Stimulated activated naive CD8-positive, alpha-beta T cell treated with anti-CD3 and anti-CD28 coated beads, Interleukin-15, Interleukin-2, amounts not matched to agents 100 ng/mL and 50 ng/mL, for 24 hours (primary cell): ENCODE results near the gene SVBP.
"Not testable (repeated sequence)": the region's sequence is repeated elsewhere in the genome, so short reads cannot be mapped to it uniquely, and the experiment has no call there.

ENCODE experiments used
- H3K27ac Mint-ChIP-seq: one replicate; pipeline ENCODE4 v1.8.0; 2021; ENCODE audit warnings: mild to moderate bottlenecking, mixed read lengths
- H3K27me3 Mint-ChIP-seq: one replicate; pipeline ENCODE4 v1.8.0; 2021; ENCODE audit warnings: mixed read lengths
- H3K36me3 Mint-ChIP-seq: one replicate; pipeline ENCODE4 v1.8.0; 2021; ENCODE audit warnings: low read depth, mixed read lengths
- H3K4me1 Mint-ChIP-seq: one replicate; pipeline ENCODE4 v1.8.0; 2021; ENCODE audit warnings: low read depth, mixed read lengths
- H3K4me3 Mint-ChIP-seq: one replicate; pipeline ENCODE4 v1.8.0; 2021; ENCODE audit warnings: mild to moderate bottlenecking, mixed read lengths
- H3K9me3 Mint-ChIP-seq: one replicate; pipeline ENCODE4 v1.8.0; 2021; ENCODE audit warnings: mixed read lengths

Gene SVBP

DNA sequence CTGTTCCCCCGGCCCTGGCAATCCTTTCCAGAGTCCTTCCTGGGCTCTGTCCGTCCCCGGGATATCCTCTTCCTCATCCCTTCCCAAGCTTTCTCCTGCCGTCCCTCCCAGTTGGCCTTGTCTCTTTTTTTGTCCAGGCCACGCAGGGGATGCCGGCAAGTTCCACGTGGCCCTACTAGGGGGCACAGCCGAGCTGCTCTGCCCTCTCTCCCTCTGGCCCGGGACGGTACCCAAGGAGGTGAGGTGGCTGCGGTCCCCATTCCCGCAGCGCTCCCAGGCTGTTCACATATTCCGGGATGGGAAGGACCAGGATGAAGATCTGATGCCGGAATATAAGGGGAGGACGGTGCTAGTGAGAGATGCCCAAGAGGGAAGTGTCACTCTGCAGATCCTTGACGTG is 13.4 kb upstream of the SVBP start:
- no peak overlapping the region for H3K27ac Mint-ChIP-seq
- no peaks in the 10 kb centered on the region for H3K36me3 Mint-ChIP-seq
- H3K4me1 Mint-ChIP-seq, result no peaks in the 10 kb centered on the region
- H3K4me3 Mint-ChIP-seq, result no peak overlapping the region
- no peaks in the 10 kb centered on the region for H3K27me3 Mint-ChIP-seq
- H3K9me3 Mint-ChIP-seq, result no peaks in the 10 kb centered on the region

DNA sequence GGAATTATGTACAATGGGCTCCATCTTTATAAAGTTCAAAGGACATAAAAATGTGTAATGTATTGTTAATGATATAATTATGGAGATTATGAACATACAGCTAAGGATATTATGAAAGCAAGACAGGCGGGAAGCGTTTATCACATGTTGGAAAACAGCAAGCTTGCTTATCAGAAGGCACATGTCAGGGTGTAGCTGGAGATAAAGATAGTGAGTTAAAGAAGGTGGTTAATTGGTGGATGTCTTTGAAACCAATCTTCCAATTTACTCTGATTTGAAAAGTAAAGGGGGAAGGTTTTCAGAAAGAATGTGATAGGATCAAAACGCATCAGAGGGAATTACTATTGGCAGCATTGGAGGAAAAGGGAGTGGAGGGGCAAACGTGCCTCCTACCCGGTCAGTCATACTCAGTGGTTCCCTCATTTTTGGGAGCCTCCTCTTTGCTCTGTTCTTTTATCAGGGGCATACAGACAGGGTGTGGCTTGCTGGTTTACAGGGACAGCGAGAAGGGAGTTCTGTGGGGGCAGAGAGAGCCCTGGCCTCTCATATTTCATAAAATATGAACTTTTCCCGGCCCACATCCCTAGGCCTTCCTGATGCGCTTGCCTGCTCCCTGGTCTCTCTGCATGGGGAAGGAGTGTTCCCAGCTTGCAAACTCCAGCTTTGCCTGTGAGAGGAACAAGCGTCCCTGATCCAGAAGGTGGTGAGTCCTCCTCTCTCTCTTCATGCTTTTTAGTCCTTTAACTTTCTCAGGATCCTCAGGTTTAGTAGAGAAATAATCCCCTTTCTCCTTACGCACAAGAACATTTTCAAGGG is 8.0 kb upstream of the SVBP start:
- H3K27ac Mint-ChIP-seq, result no peak overlapping the region
- no peak overlapping the region for H3K4me3 Mint-ChIP-seq
- H3K4me1 Mint-ChIP-seq, result peaks cover 12% of the 10 kb centered on the region
- H3K27me3 Mint-ChIP-seq, result no peaks in the 10 kb centered on the region
- H3K9me3 Mint-ChIP-seq, result no peaks in the 10 kb centered on the region
- H3K36me3 Mint-ChIP-seq, result no peaks in the 10 kb centered on the region

DNA sequence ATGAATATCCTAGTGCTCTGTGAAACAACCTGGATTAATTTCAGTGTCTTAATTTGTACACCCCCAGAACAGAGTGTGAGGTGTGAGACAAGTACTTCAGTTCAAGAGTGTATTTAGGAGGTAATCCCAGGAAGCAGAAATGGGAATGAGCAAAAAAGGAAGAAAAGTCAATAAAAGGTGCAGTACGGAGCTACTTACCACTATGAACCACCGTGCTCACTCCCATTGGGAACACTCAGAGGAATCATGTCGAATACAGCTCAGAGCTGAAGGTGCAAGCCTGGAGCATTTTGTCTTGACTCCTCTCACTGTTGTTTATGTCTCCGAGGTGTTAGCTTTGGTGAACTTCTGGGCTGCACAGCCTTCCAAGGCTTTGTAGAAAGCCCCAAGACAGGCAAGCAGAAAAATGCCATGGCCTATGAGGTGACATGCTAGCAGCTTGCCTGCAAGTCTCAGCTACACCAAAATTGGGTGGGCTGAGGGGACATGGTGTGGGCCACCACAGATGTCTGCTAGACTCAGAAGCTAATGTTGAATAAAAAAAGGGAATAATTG is 7.4 kb upstream of the SVBP start:
- Mint-ChIP-seq H3K27ac (no peak overlapping the region), H3K27me3 (no peaks in the 10 kb centered on the region), H3K4me3 (no peak overlapping the region), H3K36me3 (no peaks in the 10 kb centered on the region), H3K4me1 (peaks cover 12% of the 10 kb centered on the region), H3K9me3 (no peaks in the 10 kb centered on the region)

DNA sequence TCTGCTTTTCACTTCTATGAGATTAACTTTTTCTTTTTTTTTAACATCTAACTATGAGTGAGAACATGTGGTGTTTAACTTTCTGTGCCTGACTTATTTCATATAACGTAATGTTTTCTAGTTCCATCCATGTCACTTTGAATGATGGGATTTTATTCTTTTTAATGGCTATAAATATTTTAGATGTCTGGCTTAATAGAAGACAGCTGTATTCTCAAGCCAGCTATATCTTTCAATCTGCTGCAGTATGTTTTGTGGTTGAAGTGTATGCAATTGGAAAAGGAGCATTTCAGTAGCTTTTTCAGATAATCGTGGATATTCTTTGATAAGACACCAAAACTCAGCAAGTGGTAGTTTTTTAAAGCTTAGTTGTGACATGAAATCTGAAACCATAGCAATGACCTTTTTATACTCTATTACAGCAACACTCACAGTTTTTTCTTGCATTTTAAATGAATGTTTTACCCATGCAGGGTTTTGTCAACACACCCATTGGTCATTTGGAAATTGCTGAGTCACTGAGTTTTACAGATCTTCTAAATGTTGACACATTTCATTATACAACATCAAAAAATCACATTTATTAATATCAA is 5.7 kb upstream of the SVBP start:
- Mint-ChIP-seq H3K36me3 (no peaks in the 10 kb centered on the region), H3K9me3 (no peaks in the 10 kb centered on the region), H3K4me1 (peaks cover 15% of the 10 kb centered on the region), H3K27me3 (no peaks in the 10 kb centered on the region), H3K4me3 (no peak overlapping the region), H3K27ac (peak overlapping the region; percentile 48)

DNA sequence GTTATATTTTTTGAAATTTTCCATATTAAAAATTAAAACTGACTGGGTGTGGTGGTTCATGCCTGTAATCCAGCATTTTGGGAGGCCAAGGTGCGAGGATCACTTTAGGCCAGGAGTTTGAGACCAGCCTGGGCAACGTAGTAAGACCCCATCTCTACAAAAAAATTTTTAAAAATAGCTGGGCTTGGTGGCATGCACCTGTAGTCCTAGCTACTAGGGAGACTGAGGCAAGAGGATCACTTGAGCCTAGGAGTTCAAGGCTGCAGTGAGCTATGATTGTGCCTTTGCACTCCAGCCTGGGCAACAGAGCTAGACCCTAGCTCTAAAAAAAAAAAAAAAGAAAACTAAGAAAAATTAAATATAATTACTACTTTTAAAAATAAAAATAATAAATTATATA is 4.5 kb upstream of the SVBP start:
- Mint-ChIP-seq H3K4me3 (no peak overlapping the region), H3K27ac (no peak overlapping the region), H3K36me3 (no peaks in the 10 kb centered on the region), H3K4me1 (peaks cover 22% of the 10 kb centered on the region), H3K9me3 (no peaks in the 10 kb centered on the region), H3K27me3 (no peaks in the 10 kb centered on the region)

DNA sequence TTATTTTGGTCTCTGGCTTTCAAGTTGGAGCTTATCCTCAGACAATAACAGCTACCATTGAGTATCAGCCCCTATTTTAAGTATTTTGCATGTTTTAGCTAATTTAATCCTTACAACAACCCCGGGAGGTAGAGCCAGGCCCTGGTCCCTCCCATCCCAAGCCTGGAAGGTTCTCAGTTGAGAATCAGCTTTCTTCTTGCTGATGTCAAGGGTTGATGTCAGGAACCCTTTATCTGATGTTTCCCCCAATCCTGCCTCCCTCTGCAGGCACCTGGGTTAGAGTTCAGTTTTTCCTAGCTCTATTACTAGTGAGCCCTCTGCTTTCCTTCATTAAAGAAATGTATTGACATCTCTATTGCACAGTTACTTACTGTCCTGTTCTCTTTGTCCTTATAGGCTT is 3.6 kb upstream of the SVBP start:
- no peaks in the 10 kb centered on the region for H3K9me3 Mint-ChIP-seq
- H3K4me3 Mint-ChIP-seq, result no peak overlapping the region
- peaks cover 30% of the 10 kb centered on the region for H3K4me1 Mint-ChIP-seq
- H3K27me3 Mint-ChIP-seq, result no peaks in the 10 kb centered on the region
- peaks cover 3% of the 10 kb centered on the region for H3K36me3 Mint-ChIP-seq
- no peak overlapping the region for H3K27ac Mint-ChIP-seq

DNA sequence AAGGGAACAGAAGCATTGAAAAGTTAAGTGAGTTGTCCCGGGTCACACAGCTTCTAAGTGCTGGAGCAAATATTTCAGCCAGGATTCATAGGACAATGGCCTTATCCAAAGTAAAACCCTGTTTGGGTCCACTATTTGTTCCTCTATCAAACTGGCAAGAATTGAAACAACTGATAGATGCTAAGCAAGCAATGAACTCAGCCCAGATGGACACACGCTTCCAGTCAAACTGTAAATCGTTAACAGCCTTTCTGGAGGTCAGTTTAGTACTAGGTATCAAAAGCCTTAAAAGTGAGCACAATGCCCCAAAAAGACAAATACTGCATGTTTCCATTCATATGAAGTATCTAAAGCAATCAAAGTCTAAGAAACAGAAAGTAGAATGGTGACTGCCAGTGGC is 779 bp upstream of the SVBP start:
- Mint-ChIP-seq H3K36me3 (peaks cover 9% of the 10 kb centered on the region), H3K4me3 (peak overlapping the region; percentile 81), H3K27me3 (no peaks in the 10 kb centered on the region), H3K27ac (no peak overlapping the region), H3K4me1 (peaks cover 25% of the 10 kb centered on the region), H3K9me3 (no peaks in the 10 kb centered on the region)

DNA sequence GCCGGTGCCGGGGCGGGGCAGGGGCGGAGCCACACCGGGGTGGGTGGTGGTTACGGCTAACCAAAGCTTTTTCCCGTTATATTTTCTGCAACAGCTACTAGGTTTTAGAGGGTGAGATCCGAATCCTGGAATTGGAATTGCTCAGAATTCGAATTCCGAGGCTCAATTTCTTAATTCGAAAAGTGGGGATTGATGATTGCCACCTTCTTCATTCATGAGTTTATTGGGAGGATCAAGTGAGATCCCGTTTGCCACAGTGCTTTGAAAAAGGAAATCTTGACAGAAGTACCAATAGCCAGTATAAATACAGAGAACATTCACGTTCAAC is 207 bp upstream of the SVBP start:
- Mint-ChIP-seq H3K9me3 (no peaks in the 10 kb centered on the region), H3K4me1 (peaks cover 21% of the 10 kb centered on the region), H3K4me3 (peak overlapping the region; percentile 81), H3K27ac (no peak overlapping the region), H3K36me3 (peaks cover 11% of the 10 kb centered on the region), H3K27me3 (no peaks in the 10 kb centered on the region)

DNA sequence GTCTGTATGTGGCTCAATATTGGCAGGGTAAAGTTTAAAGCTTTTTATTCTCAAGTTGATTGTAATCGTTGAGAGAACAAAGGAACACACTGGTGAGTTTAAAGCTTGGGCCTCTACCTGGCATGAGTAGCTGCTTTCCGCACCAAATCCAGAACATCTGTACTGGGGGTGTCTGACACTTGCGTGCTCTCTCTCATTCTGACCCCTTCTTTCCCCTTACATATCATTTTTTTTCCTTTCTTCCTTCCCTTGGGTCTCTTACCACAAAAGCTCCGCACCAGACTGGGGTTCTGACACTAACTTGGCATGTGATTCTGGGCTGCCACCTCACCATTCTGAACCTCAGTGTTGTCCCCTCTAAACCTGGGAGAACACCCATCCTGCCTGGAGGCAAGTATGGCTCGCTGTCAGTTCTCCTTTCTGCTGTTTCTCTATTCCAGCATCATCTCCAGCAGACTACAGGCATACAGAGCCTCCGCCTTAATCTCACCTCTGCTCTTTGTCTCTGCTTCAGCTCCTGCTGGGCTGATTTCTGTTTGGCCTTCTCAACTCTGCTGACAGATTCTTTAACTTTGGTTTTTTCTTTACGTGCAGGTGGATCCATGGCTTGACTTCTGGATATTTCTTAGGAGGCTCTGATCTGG is 1.1 kb downstream of the SVBP start:
- peaks cover 21% of the 10 kb centered on the region for H3K4me1 Mint-ChIP-seq
- peak overlapping the region; percentile 76 for H3K27ac Mint-ChIP-seq
- H3K4me3 Mint-ChIP-seq, result peak overlapping the region; percentile 81
- H3K9me3 Mint-ChIP-seq, result no peaks in the 10 kb centered on the region
- no peaks in the 10 kb centered on the region for H3K27me3 Mint-ChIP-seq
- peaks cover 11% of the 10 kb centered on the region for H3K36me3 Mint-ChIP-seq

DNA sequence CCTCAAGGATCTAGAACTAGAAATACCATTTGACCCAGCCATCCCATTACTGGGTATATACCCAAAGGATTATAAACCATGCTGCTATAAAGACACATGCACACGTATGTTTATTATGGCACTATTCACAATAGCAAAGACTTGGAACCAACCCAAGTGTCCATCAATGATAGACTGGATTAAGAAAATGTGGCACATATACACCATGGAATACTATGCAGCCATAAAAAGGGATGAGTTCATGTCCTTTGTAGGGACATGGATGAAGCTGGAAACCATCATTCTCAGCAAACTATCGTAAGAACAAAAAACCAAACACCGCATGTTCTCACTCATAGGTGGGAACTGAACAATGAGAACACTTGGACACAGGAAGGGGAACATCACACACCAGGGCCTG is 2.4 kb downstream of the SVBP start:
- not testable (repeated sequence) for H3K4me3 Mint-ChIP-seq, H3K27ac Mint-ChIP-seq, H3K9me3 Mint-ChIP-seq, H3K27me3 Mint-ChIP-seq
- Mint-ChIP-seq H3K4me1 (peaks cover 21% of the 10 kb centered on the region), H3K36me3 (peaks cover 11% of the 10 kb centered on the region)

DNA sequence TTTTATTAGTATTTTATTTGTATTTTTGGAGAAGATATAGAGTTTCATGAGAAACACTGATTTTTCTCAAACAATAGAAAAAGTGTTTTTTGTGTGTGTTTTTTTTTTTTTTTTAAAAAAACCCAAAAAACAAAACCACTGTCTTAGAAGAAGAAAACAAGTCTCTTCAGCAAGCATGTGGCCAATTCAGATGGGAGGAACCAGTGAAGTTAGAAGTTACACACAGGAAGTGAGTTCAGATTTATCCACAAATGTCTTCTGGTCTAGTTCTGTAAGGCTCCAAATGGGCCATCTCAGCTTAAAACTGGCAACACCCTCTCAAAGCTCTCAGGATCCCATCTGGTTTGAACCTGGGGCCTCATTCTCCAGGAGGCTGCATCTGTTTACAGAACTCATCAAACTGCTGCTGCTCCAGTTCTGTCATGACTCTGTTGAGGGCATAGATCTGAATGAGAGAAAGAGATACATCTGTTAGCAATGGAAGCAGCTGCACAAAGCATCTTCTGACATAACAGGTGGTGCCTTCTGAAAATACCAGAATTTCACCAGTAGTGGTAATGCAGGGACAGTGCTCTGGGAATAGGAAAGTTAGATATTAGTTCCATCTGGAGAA is 10.0 kb downstream of the SVBP start:
- Mint-ChIP-seq H3K27me3 (no peaks in the 10 kb centered on the region), H3K9me3 (no peaks in the 10 kb centered on the region), H3K27ac (no peak overlapping the region), H3K4me3 (no peak overlapping the region), H3K36me3 (peaks cover 7% of the 10 kb centered on the region), H3K4me1 (no peaks in the 10 kb centered on the region)

DNA sequence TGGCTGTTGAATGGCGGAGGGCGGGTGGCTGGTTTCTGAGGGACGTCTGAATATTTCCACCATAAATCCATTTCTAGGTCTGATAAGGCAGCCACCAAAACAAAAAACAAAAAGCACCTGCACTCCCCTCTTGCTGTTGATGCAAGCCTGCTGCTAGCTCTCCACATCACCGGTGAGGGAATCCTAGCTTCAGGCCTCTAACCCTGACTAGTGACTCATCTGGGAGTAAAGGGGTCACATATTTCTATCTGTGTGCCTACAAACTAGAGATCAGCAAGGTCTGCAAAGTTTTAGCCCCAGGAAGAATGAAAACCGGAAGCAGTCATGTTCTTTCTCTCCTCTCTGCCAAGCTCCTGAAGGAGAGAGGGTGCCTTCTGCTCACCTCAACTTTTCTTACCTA is 10.6 kb downstream of the SVBP start:
- no peak overlapping the region for H3K4me3 Mint-ChIP-seq
- no peaks in the 10 kb centered on the region for H3K4me1 Mint-ChIP-seq
- no peak overlapping the region for H3K27ac Mint-ChIP-seq
- peaks cover 7% of the 10 kb centered on the region for H3K36me3 Mint-ChIP-seq
- no peaks in the 10 kb centered on the region for H3K9me3 Mint-ChIP-seq
- no peaks in the 10 kb centered on the region for H3K27me3 Mint-ChIP-seq

DNA sequence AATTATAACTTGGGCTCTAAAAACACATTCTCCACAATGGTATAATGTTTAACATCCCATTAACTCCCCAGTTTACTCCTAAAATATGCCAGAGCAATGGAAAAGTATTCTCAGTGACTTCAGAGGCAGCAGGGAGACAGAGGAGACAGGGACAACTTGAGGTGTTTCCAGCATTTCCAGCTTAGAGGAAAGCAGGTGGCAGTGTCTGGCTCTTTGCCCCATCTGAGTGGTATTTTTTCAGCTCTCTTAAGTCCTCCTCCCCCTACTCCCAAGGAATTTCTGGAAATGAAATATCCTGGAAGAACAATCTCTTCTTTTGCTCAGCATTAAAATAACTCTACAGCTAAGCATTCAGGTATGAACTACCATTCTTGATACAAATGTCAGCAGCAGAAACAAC is 11.0 kb downstream of the SVBP start:
- no peaks in the 10 kb centered on the region for H3K9me3 Mint-ChIP-seq
- H3K4me1 Mint-ChIP-seq, result no peaks in the 10 kb centered on the region
- no peak overlapping the region for H3K4me3 Mint-ChIP-seq
- H3K27ac Mint-ChIP-seq, result no peak overlapping the region
- no peaks in the 10 kb centered on the region for H3K27me3 Mint-ChIP-seq
- H3K36me3 Mint-ChIP-seq, result peaks cover 7% of the 10 kb centered on the region

DNA sequence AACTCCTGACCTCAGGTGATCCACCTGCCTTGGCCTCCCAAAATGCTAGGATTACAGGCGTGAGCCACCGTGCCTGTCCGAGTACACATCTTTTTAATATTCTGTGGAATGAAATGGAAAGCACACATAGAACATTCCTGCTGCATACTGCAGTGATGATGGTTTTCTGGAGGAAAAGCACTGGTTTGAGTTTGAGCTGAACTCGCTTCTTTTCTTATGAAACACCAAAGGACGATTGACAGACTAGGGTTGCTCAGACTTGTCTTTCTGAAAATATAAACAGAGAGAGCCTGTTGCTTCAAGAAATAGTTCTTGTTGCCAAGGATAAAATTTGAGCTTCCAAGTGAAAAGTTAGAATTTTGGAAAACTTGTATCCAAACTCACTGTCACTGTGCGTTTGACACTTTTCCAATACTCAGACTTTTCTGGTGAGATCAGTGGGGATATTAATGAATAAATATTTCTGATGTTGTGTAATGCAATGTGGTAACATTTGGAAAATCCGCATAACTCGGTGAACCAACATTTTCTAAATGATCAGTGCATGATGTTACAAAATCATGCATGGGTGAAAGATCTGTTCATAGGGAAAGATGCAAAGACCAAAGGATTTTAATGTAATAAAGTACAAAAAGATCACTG is 15.2 kb downstream of the SVBP start:
- H3K27me3 Mint-ChIP-seq, result no peaks in the 10 kb centered on the region
- H3K9me3 Mint-ChIP-seq, result no peaks in the 10 kb centered on the region
- no peaks in the 10 kb centered on the region for H3K4me1 Mint-ChIP-seq
- no peak overlapping the region for H3K4me3 Mint-ChIP-seq
- no peak overlapping the region for H3K27ac Mint-ChIP-seq
- peaks cover 7% of the 10 kb centered on the region for H3K36me3 Mint-ChIP-seq

DNA sequence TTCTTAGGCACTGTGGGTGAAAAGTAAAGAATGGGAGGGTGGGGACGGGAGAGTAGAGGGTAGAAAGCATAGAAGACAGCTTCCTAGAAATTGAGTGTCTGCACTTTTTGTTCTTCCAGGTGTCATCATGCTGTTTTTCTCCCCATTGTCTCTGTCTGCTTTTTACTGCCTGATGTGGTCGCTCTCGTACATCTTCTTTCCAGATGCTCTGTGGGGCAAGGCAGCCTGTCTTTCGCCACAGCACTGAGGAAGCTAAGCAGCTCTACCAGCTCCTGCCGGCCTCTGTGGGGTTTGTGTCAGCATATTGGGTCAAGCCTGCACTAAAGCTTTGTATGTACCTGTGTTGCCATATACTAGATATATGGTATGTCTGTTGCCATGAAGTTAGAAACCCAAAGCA is 19.2 kb downstream of the SVBP start:
- H3K9me3 Mint-ChIP-seq, result no peaks in the 10 kb centered on the region
- no peak overlapping the region for H3K27ac Mint-ChIP-seq
- H3K4me1 Mint-ChIP-seq, result no peaks in the 10 kb centered on the region
- H3K4me3 Mint-ChIP-seq, result no peak overlapping the region
- H3K36me3 Mint-ChIP-seq, result no peaks in the 10 kb centered on the region
- no peaks in the 10 kb centered on the region for H3K27me3 Mint-ChIP-seq
